Measurements from ENCODE around the gene RAB7A. TPM values are rescaled to one million over a fixed set of nuclear protein-coding genes. Genes with fewer than 3 reads are reported as not detected.

The RAB7A gene
- total and polyA plus RNA-seq, 2 experiments from 2014 or later: 89.8 to 156 TPM

DNA sequence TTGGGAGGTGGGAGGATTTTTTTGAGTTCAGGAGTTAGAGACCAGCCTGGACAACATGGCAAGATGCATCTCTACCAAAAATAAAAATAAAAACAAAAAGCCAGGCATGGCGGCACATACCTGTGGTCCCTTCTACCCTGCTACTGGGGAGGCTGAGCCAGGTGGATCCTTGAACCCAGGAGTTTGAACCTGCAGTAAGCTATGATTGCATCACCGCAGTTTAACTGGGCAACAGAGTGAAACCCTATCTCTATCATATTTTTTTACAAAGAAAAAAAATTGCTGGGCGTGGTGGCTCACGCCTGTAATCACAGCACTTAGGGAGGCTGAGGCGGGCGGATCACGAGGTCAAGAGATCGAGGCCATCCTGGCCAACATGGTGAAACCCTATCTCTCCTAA, 39.5 kb upstream of the RAB7A start (continued):
- TF ChIP-seq, protein P1, sequence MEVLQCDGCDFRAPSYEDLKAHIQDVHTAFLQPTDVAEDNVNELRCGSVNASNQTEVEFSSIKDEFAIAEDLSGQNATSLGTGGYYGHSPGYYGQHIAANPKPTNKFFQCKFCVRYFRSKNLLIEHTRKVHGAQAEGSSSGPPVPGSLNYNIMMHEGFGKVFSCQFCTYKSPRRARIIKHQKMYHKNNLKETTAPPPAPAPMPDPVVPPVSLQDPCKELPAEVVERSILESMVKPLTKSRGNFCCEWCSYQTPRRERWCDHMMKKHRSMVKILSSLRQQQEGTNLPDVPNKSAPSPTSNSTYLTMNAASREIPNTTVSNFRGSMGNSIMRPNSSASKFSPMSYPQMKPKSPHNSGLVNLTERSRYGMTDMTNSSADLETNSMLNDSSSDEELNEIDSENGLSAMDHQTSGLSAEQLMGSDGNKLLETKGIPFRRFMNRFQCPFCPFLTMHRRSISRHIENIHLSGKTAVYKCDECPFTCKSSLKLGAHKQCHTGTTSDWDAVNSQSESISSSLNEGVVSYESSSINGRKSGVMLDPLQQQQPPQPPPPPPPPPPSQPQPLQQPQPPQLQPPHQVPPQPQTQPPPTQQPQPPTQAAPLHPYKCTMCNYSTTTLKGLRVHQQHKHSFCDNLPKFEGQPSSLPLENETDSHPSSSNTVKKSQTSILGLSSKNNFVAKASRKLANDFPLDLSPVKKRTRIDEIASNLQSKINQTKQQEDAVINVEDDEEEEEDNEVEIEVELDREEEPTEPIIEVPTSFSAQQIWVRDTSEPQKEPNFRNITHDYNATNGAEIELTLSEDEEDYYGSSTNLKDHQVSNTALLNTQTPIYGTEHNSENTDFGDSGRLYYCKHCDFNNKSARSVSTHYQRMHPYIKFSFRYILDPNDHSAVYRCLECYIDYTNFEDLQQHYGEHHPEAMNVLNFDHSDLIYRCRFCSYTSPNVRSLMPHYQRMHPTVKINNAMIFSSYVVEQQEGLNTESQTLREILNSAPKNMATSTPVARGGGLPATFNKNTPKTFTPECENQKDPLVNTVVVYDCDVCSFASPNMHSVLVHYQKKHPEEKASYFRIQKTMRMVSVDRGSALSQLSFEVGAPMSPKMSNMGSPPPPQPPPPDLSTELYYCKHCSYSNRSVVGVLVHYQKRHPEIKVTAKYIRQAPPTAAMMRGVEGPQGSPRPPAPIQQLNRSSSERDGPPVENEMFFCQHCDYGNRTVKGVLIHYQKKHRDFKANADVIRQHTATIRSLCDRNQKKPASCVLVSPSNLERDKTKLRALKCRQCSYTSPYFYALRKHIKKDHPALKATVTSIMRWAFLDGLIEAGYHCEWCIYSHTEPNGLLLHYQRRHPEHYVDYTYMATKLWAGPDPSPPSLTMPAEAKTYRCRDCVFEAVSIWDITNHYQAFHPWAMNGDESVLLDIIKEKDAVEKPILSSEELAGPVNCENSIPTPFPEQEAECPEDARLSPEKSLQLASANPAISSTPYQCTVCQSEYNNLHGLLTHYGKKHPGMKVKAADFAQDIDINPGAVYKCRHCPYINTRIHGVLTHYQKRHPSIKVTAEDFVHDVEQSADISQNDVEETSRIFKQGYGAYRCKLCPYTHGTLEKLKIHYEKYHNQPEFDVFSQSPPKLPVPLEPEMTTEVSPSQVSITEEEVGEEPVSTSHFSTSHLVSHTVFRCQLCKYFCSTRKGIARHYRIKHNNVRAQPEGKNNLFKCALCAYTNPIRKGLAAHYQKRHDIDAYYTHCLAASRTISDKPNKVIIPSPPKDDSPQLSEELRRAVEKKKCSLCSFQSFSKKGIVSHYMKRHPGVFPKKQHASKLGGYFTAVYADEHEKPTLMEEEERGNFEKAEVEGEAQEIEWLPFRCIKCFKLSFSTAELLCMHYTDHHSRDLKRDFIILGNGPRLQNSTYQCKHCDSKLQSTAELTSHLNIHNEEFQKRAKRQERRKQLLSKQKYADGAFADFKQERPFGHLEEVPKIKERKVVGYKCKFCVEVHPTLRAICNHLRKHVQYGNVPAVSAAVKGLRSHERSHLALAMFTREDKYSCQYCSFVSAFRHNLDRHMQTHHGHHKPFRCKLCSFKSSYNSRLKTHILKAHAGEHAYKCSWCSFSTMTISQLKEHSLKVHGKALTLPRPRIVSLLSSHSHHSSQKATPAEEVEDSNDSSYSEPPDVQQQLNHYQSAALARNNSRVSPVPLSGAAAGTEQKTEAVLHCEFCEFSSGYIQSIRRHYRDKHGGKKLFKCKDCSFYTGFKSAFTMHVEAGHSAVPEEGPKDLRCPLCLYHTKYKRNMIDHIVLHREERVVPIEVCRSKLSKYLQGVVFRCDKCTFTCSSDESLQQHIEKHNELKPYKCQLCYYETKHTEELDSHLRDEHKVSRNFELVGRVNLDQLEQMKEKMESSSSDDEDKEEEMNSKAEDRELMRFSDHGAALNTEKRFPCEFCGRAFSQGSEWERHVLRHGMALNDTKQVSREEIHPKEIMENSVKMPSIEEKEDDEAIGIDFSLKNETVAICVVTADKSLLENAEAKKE (CRISPR knock-in tag; IDR thresholded peaks at IDR 0.05): no peak

DNA sequence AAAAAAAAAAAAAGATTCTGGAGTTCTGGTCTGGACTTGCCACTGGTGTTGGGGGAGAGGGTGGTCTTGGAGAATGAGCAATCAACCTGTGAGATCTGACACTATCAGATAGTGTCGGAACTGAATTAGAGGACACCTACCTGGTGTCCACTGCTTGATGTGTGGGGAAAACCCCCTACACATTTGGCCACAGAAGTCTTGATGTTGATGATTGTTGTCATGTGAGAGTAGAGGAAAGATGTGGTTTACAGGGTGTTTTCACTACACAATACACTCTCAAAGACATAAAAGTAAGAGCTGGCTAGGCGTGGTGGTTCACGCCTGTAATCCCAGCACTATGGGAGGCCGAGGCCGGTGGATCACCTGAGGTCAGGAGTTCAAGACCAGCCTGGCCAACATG, 36.9 kb upstream of the RAB7A start:
- no peak for TF ChIP-seq STAT1 (IDR thresholded peaks at IDR 0.05; ENCODE audit: unreplicated experiment)
- TF ChIP-seq CREB1 (CRISPR knock-in tag; IDR thresholded peaks at IDR 0.05; ENCODE audit: low read depth): no peak
- no peak for TF ChIP-seq EZH2phosphoT487 (IDR thresholded peaks at IDR 0.05; ENCODE audit: unreplicated experiment)
- TF ChIP-seq POLR2AphosphoS5 (IDR thresholded peaks at IDR 0.05; ENCODE audit: low read depth): no peak
- H3K27ac ChIP-seq (ENCODE audit: low read depth): no peak overlapping the region
- DNase-seq (ENCODE audit: low spot score) (no peak), ATAC-seq (no peak)
- no peak overlapping the region for H2AFZ ChIP-seq
- no peaks in the 10 kb centered on the region for H3K4me1 Mint-ChIP-seq
- no peak overlapping the region for H3K4me2 ChIP-seq
- no peak overlapping the region for H3K4me3 Mint-ChIP-seq
- H3K4me1 ChIP-seq (ENCODE audit: insufficient read depth): no peaks in the 10 kb centered on the region
- no peak overlapping the region for H3K27ac Mint-ChIP-seq
- no peaks in the 10 kb centered on the region for H3K36me3 ChIP-seq (ENCODE audit: insufficient read depth)
- no peaks in the 10 kb centered on the region for H3K36me3 Mint-ChIP-seq (ENCODE audit: low read depth)
- H3K79me2 ChIP-seq (replicated peaks; ENCODE audit: insufficient read depth): no peaks in the 10 kb centered on the region
- H3K9me2 ChIP-seq (ENCODE audit: insufficient read depth): no peaks in the 10 kb centered on the region
- H4K20me1 ChIP-seq (replicated peaks; ENCODE audit: insufficient read depth): no peaks in the 10 kb centered on the region
- H3K9me3 Mint-ChIP-seq: no peaks in the 10 kb centered on the region; the same call in 2 of the 3 replicates
- H3K4me3 ChIP-seq: no peak overlapping the region
- no peaks in the 10 kb centered on the region for H3F3A ChIP-seq (replicated peaks; ENCODE audit: low read depth)
- peaks cover 2% of the 10 kb centered on the region for H3K27me3 Mint-ChIP-seq (ENCODE audit: insufficient read depth, low read depth, poor library complexity)
- no peaks in the 10 kb centered on the region for H3K27me3 ChIP-seq (ENCODE audit: insufficient read depth)

DNA sequence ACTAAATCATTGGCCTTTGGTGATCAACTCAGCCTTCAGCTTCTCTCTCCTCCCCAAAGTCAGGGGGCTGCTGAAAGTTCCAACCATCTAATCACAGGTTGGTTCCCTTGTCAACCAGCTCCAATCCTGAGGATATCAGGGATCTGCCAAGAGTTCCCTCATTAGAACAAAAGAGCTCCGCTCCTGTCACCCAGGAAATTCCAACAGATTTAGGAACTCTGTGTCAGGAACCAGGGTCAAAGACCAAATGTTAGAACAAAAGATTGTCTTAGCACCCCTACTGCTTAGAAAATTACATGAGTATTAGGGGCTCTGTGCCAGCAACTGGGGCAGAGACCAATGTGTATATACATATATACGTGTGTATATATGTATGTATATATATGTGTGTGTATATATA, 32.3 kb upstream of the RAB7A start:
- peaks cover 2% of the 10 kb centered on the region for H3K27me3 Mint-ChIP-seq (ENCODE audit: insufficient read depth, low read depth, poor library complexity)
- H3K36me3 Mint-ChIP-seq (ENCODE audit: low read depth): no peaks in the 10 kb centered on the region
- H3K36me3 ChIP-seq (ENCODE audit: insufficient read depth): no peaks in the 10 kb centered on the region

More for the DNA sequence above, 32.3 kb upstream of the RAB7A start:
- Mint-ChIP-seq H3K9me3 (no peaks in the 10 kb centered on the region; the same call in 2 of the 3 replicates), H3K4me3 (no peak overlapping the region), H3K4me1 (no peaks in the 10 kb centered on the region), H3K27ac (no peak overlapping the region)
- TF ChIP-seq, protein P2, sequence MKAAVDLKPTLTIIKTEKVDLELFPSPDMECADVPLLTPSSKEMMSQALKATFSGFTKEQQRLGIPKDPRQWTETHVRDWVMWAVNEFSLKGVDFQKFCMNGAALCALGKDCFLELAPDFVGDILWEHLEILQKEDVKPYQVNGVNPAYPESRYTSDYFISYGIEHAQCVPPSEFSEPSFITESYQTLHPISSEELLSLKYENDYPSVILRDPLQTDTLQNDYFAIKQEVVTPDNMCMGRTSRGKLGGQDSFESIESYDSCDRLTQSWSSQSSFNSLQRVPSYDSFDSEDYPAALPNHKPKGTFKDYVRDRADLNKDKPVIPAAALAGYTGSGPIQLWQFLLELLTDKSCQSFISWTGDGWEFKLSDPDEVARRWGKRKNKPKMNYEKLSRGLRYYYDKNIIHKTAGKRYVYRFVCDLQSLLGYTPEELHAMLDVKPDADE (IDR thresholded peaks at IDR 0.05): no peak
- TF ChIP-seq EZH2 (IDR thresholded peaks at IDR 0.05; ENCODE audit: low read depth, unreplicated experiment): no peak
- TF ChIP-seq ZNF114 (CRISPR knock-in tag; IDR thresholded peaks at IDR 0.05): no peak
- TF ChIP-seq JUNB (IDR thresholded peaks at IDR 0.05; ENCODE audit: unreplicated experiment): no peak
- Histone ChIP-seq H3F3A (replicated peaks; ENCODE audit: low read depth) (no peaks in the 10 kb centered on the region), H2AFZ (no peak overlapping the region; the same call in 1 of the 2 replicates), H3K27me3 (ENCODE audit: insufficient read depth) (peaks cover 8% of the 10 kb centered on the region; the same call in 1 of the 2 replicates), H3K79me2 (replicated peaks; ENCODE audit: insufficient read depth) (no peaks in the 10 kb centered on the region), H3K27ac (ENCODE audit: low read depth) (no peak overlapping the region), H4K20me1 (replicated peaks; ENCODE audit: insufficient read depth) (no peaks in the 10 kb centered on the region), H3K9me2 (ENCODE audit: insufficient read depth) (no peaks in the 10 kb centered on the region), H3K4me1 (ENCODE audit: insufficient read depth) (no peaks in the 10 kb centered on the region), H3K4me3 (no peak overlapping the region), H3K4me2 (no peak overlapping the region)
- ATAC-seq: no peak
- DNase-seq (ENCODE audit: low spot score): no peak
